NB4 (cell line): ENCODE results near the gene UBIAD1.

Experiments
- MYC ChIP-seq: IDR thresholded peaks from 2 replicates; pipeline ENCODE4 v1.6.1; 2011; ENCODE audit warnings: low read depth, low read length
- POLR2A ChIP-seq: IDR thresholded peaks from 2 replicates; pipeline ENCODE4 v1.6.1; 2011; ENCODE audit warnings: mild to moderate bottlenecking; ENCODE audit not compliant: insufficient read length; ENCODE audit errors: extremely low read depth
- TF ChIP-seq, protein P1 (sequence below): IDR thresholded peaks from one replicate; pipeline ENCODE4 v1.5.1; 2012; ENCODE audit warnings: low read depth, low read length

- TF ChIP-seq, protein P1, sequence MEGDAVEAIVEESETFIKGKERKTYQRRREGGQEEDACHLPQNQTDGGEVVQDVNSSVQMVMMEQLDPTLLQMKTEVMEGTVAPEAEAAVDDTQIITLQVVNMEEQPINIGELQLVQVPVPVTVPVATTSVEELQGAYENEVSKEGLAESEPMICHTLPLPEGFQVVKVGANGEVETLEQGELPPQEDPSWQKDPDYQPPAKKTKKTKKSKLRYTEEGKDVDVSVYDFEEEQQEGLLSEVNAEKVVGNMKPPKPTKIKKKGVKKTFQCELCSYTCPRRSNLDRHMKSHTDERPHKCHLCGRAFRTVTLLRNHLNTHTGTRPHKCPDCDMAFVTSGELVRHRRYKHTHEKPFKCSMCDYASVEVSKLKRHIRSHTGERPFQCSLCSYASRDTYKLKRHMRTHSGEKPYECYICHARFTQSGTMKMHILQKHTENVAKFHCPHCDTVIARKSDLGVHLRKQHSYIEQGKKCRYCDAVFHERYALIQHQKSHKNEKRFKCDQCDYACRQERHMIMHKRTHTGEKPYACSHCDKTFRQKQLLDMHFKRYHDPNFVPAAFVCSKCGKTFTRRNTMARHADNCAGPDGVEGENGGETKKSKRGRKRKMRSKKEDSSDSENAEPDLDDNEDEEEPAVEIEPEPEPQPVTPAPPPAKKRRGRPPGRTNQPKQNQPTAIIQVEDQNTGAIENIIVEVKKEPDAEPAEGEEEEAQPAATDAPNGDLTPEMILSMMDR: no peak
- TF ChIP-seq POLR2A (no peak), MYC (no peak)
Measured at GRCh38 chr1:11237356-11237755, 35.6 kb upstream of the UBIAD1 start.
